AG08395 (cell line): ENCODE measurements around the gene PLAGL2.

Source experiments
- DNase-seq: peaks from one replicate; pipeline ENCODE4 v3.0.0; 2012; ENCODE audit warnings: mixed read lengths, low spot score

The PLAGL2 gene

GRCh38 chr20:32149566-32150170, 57.9 kb downstream of the PLAGL2 start:
- DNase-seq, result no peak

- DNase-seq, result no peak
These were observed 62.5 kb downstream of the PLAGL2 start for GRCh38 chr20:32144898-32145662.

GRCh38 chr20:32142991-32143390, 64.6 kb downstream of the PLAGL2 start:
- DNase-seq, result no peak
